GM19455 (cell line): Measurements from ENCODE around the gene HSD3B2.

Experiments used
- ATAC-seq: cut with Tn5 transposase; IDR thresholded peaks from one replicate; pipeline ENCODE4 v1.9.1; 2021; ENCODE audit not compliant: unreplicated experiment

Gene HSD3B2

GRCh38 chr1:119452091-119452490 lies 37.1 kb downstream of the HSD3B2 start:
- ATAC-seq: no peak

- ATAC-seq: no peak
Measured at GRCh38 chr1:119453021-119453420, 38.1 kb downstream of the HSD3B2 start.

GRCh38 chr1:119462964-119463363 lies 48.0 kb downstream of the HSD3B2 start:
- ATAC-seq: no peak

GRCh38 chr1:119463569-119463968 lies 48.6 kb downstream of the HSD3B2 start:
- ATAC-seq: no peak

GRCh38 chr1:119466445-119466844 lies 51.5 kb downstream of the HSD3B2 start:
- no peak for ATAC-seq

GRCh38 chr1:119467219-119467618 lies 52.3 kb downstream of the HSD3B2 start:
- no peak for ATAC-seq

- ATAC-seq: no peak
Measured at GRCh38 chr1:119467857-119468668, 53.1 kb downstream of the HSD3B2 start.

GRCh38 chr1:119469741-119470140 lies 54.8 kb downstream of the HSD3B2 start:
- no peak for ATAC-seq

- ATAC-seq: no peak
Measured at GRCh38 chr1:119470377-119470776, 55.4 kb downstream of the HSD3B2 start.

- ATAC-seq: no peak
Measured at GRCh38 chr1:119470958-119471357, 56.0 kb downstream of the HSD3B2 start.

GRCh38 chr1:119471566-119471965 lies 56.6 kb downstream of the HSD3B2 start:
- no peak for ATAC-seq

- ATAC-seq: no peak
Measured at GRCh38 chr1:119472080-119472818, 57.3 kb downstream of the HSD3B2 start.
